CD4-positive, alpha-beta T cell (primary cell): ENCODE data around the gene ATXN2L. TPM values are rescaled to one million over a fixed set of nuclear protein-coding genes. Genes with fewer than 3 reads are reported as not detected.

Experiments
- ATAC-seq: fragments of 200-7000 bp; cut with Tn5 transposase; one replicate; pipeline ENCODE4 v1.10.0; 2022; ENCODE audit warnings: mild to moderate bottlenecking; ENCODE audit not compliant: poor library complexity
- CTCF ChIA-PET: fragments of 350-600 bp; sonication (Branson Sonifier 250); formaldehyde crosslinking; loops from one replicate; lab custom pipeline; 2021; ENCODE audit warnings: antibody characterized with exemption, inconsistent platforms; lab: Charles Lee
- POLR2A ChIA-PET: fragments of 350-600 bp; sonication (Branson Sonifier 250); formaldehyde crosslinking; loops from one replicate; lab custom pipeline; 2021; ENCODE audit warnings: antibody characterized with exemption, inconsistent platforms; lab: Charles Lee
- DNase-seq, 14 experiments: peaks; one replicate each; pipeline ENCODE4 v3.0.0-alpha.2; 2013 to 2020; ENCODE audit warnings: mixed read lengths in 2 of 14
- H3K27ac ChIP-seq, 2 donors: one replicate each; pipeline versions ENCODE4 v1.5.1 to v1.7.0; 2013; ENCODE audit warnings: low read length in 2 of 2, low read depth in 1 of 2, mild to moderate bottlenecking in 1 of 2
- H3K27me3 ChIP-seq, 2 experiments: 1 replicate in 1 of 2; 2 replicates in 1 of 2; pipeline versions ENCODE4 v1.6.1 to v1.7.0; 2013; ENCODE audit warnings: low read length in 2 of 2, control low read depth in 1 of 2, mild to moderate bottlenecking in 1 of 2, moderate library complexity in 1 of 2; ENCODE audit not compliant: insufficient read depth in 2 of 2, control insufficient read depth in 1 of 2
- H3K36me3 ChIP-seq: one replicate; pipeline ENCODE4 v1.6.1; 2013; ENCODE audit warnings: low read length, control low read depth; ENCODE audit not compliant: insufficient read depth
- H3K4me1 ChIP-seq: one replicate; pipeline ENCODE4 v1.6.1; 2013; ENCODE audit warnings: low read length, control low read depth; ENCODE audit not compliant: insufficient read depth
- H3K4me3 ChIP-seq: one replicate; pipeline ENCODE4 v1.5.1; 2013; ENCODE audit warnings: mild to moderate bottlenecking, low read length, moderate library complexity
- H3K9me3 ChIP-seq, 2 experiments: 1 replicate in 1 of 2; 2 replicates in 1 of 2; pipeline versions ENCODE4 v1.6.1 to v1.7.0; 2013; ENCODE audit warnings: low read length in 2 of 2, mild to moderate bottlenecking in 2 of 2, control low read depth in 1 of 2, moderate library complexity in 1 of 2; ENCODE audit not compliant: control insufficient read depth in 1 of 2, insufficient read depth in 1 of 2
- H3K27ac Mint-ChIP-seq: one replicate; pipeline ENCODE4 v1.8.0; 2020; ENCODE audit warnings: mixed read lengths
- H3K27me3 Mint-ChIP-seq: one replicate; pipeline ENCODE4 v1.8.0; 2021; ENCODE audit warnings: mixed read lengths
- H3K36me3 Mint-ChIP-seq: one replicate; pipeline ENCODE4 v1.8.0; 2021; ENCODE audit warnings: low read depth, mixed read lengths
- H3K4me1 Mint-ChIP-seq: one replicate; pipeline ENCODE4 v1.8.0; 2021; ENCODE audit warnings: low read depth, mixed read lengths
- H3K4me3 Mint-ChIP-seq: one replicate; pipeline ENCODE4 v1.8.0; 2020; ENCODE audit warnings: mild to moderate bottlenecking, mixed read lengths
- H3K9me3 Mint-ChIP-seq: one replicate; pipeline ENCODE4 v1.8.0; 2020; ENCODE audit warnings: mixed read lengths
- intact Hi-C, 2 experiments: fragments of 100-400 bp; cut with DNase I in 1 of 2; cut with micrococcal nuclease in 1 of 2; formaldehyde crosslinking; loops; one replicate each; pipeline versions ENCODE4 v1.15.1 to v1.9.0; 2023 to 2025; cut with DNase I, micrococcal nuclease
- total RNA-seq, 174 experiments: library from RNA in 2 of 174; stranded (reverse) in 2 of 174; gene quantifications; one replicate each; pipeline ENCODE4 v1.2.3 and lab custom pipeline; 2021 to 2026
- TF ChIP-seq, protein P1 (sequence below): fragments of 200-600 bp; IDR thresholded peaks from one replicate; pipeline ENCODE4 v1.8.0; 2022; ENCODE audit warnings: antibody characterized with exemption, mild to moderate bottlenecking

Gene ATXN2L
- total RNA-seq, 2 experiments from 2014 or later: 292 to 304 TPM

- Histone ChIP-seq H3K4me3 (no peak overlapping the region), H3K27me3 (no peaks in the 10 kb centered on the region), H3K27ac (no peak overlapping the region), H3K9me3 (no peaks in the 10 kb centered on the region), H3K36me3 (peaks cover 62% of the 10 kb centered on the region), H3K4me1 (no peaks in the 10 kb centered on the region)
- Mint-ChIP-seq H3K36me3 (peaks cover 83% of the 10 kb centered on the region), H3K27ac (no peak overlapping the region), H3K4me1 (peaks cover 6% of the 10 kb centered on the region), H3K9me3 (no peaks in the 10 kb centered on the region), H3K27me3 (no peaks in the 10 kb centered on the region), H3K4me3 (no peak overlapping the region)
- POLR2A ChIA-PET: interaction anchor here (1.4 kb wide), 1 partner anchor 13 kb away, joined by 3 read pairs; no protein-coding TSS in a partner anchor
- DNase-seq: no peak
- ATAC-seq: no peak
- CTCF ChIA-PET: interaction anchor here (0.7 kb wide), 1 partner anchor 106 kb away, joined by 6 read pairs; no protein-coding TSS in a partner anchor
- TF ChIP-seq, protein P1, sequence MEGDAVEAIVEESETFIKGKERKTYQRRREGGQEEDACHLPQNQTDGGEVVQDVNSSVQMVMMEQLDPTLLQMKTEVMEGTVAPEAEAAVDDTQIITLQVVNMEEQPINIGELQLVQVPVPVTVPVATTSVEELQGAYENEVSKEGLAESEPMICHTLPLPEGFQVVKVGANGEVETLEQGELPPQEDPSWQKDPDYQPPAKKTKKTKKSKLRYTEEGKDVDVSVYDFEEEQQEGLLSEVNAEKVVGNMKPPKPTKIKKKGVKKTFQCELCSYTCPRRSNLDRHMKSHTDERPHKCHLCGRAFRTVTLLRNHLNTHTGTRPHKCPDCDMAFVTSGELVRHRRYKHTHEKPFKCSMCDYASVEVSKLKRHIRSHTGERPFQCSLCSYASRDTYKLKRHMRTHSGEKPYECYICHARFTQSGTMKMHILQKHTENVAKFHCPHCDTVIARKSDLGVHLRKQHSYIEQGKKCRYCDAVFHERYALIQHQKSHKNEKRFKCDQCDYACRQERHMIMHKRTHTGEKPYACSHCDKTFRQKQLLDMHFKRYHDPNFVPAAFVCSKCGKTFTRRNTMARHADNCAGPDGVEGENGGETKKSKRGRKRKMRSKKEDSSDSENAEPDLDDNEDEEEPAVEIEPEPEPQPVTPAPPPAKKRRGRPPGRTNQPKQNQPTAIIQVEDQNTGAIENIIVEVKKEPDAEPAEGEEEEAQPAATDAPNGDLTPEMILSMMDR: no peak
- intact Hi-C loops: no loop called here
These were observed 16.3 kb downstream of the ATXN2L start for GRCh38 chr16:28839004-28839639.

DNA sequence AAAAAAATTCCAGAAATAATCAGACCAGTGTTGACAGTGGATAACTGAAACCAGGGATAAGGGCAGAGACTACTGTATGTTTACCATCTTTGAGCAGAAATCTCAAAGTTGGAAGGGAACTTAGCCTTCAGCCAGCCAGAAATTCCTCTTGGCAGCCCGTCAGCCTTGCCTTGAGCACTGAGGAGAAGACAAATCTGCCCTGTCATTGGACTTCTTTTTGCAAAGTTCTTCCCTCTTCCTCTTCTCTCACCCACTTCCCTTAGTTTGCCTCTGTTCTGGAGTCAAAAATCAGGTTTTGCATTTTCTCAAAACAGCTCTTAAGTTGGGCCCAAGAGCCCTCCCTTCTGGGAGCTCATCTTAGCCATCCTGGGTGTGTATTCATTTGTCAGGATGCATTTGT is 17.1 kb downstream of the ATXN2L start:
- no peak for ATAC-seq
- peaks cover 62% of the 10 kb centered on the region for H3K36me3 ChIP-seq
- H3K27ac ChIP-seq: no peak overlapping the region
- peaks cover 13% of the 10 kb centered on the region for H3K4me1 Mint-ChIP-seq
- intact Hi-C loops: loop anchor here in 1 of 2 experiments (10.0 kb wide), 2 partner anchors 285 to 345 kb away; partner anchors contain the start of genes APOBR, CLN3 and SGF29
- peaks cover 8% of the 10 kb centered on the region for H3K4me1 ChIP-seq
- H3K9me3 Mint-ChIP-seq: no peaks in the 10 kb centered on the region
- no peak for DNase-seq
- H3K4me3 Mint-ChIP-seq: no peak overlapping the region
- POLR2A ChIA-PET: no interaction called here
- TF ChIP-seq, protein P1: no peak
- H3K27ac Mint-ChIP-seq: no peak overlapping the region
- H3K9me3 ChIP-seq: no peaks in the 10 kb centered on the region
- H3K4me3 ChIP-seq: no peak overlapping the region
- peaks cover 83% of the 10 kb centered on the region for H3K36me3 Mint-ChIP-seq
- CTCF ChIA-PET: no interaction called here
- no peaks in the 10 kb centered on the region for H3K27me3 Mint-ChIP-seq
- no peaks in the 10 kb centered on the region for H3K27me3 ChIP-seq

GRCh38 chr16:28842696-28843095 is 19.9 kb downstream of the ATXN2L start:
- H3K4me3 Mint-ChIP-seq: no peak overlapping the region
- POLR2A ChIA-PET: interaction anchor here (1.1 to 1.9 kb wide), 4 partner anchors 12 to 108 kb away, joined by 3 to 7 read pairs (median 5); partner anchors contain the start of genes ATXN2L, NFATC2IP and SH2B1
- peaks cover 31% of the 10 kb centered on the region for H3K4me1 ChIP-seq
- peak overlapping the region; percentile 15 for H3K27ac Mint-ChIP-seq
- H3K36me3 ChIP-seq: peaks cover 38% of the 10 kb centered on the region
- no peaks in the 10 kb centered on the region for H3K27me3 Mint-ChIP-seq
- TF ChIP-seq, protein P1: no peak
- H3K9me3 ChIP-seq: no peaks in the 10 kb centered on the region
- peaks cover 29% of the 10 kb centered on the region for H3K4me1 Mint-ChIP-seq
- peaks cover 72% of the 10 kb centered on the region for H3K36me3 Mint-ChIP-seq
- no peak for ATAC-seq
- DNase-seq: no peak
- CTCF ChIA-PET: interaction anchor here (0.6 kb wide), 1 partner anchor 235 kb away, joined by 3 read pairs; no protein-coding TSS in a partner anchor
- no peaks in the 10 kb centered on the region for H3K27me3 ChIP-seq
- no peak overlapping the region for H3K4me3 ChIP-seq
- H3K9me3 Mint-ChIP-seq: no peaks in the 10 kb centered on the region
- intact Hi-C loops: loop anchor here in 1 of 2 experiments (10.0 kb wide), 2 partner anchors 288 to 348 kb away; partner anchors contain the start of genes APOBR, CLN3 and SGF29
- H3K27ac ChIP-seq: no peak overlapping the region
